ENCODE data around the gene AASDHPPT.
"Not testable (repeated sequence)": the region's sequence is repeated elsewhere in the genome, so short reads cannot be mapped to it uniquely, and the experiment has no call there.

Gene AASDHPPT

GRCh38 chr11:106077609-106078455 lies at the start of gene AASDHPPT:
TSS of gene AASDHPPT (plus strand) at chr11:106077662. CDS start at chr11:106077711, 49 bp downstream.
- DNase-seq, result peak; percentile 72

GRCh38 chr11:106030609-106031008 lies 46.9 kb upstream of the AASDHPPT start:
- DNase-seq, result no peak

- DNase-seq, result no peak
Measured at GRCh38 chr11:106031202-106031810, 46.2 kb upstream of the AASDHPPT start.

- DNase-seq, result no peak
Measured at GRCh38 chr11:106031936-106032335, 45.5 kb upstream of the AASDHPPT start.

- DNase-seq, result no peak
Measured at GRCh38 chr11:106032861-106033260, 44.6 kb upstream of the AASDHPPT start.

- DNase-seq, result no peak
Measured at GRCh38 chr11:106043540-106043939, 33.9 kb upstream of the AASDHPPT start.

GRCh38 chr11:106047631-106048030 lies 29.8 kb upstream of the AASDHPPT start:
- no peak for DNase-seq

GRCh38 chr11:106049727-106050476 lies 27.6 kb upstream of the AASDHPPT start:
- DNase-seq, result no peak

- no peak for DNase-seq
Measured at GRCh38 chr11:106051103-106051502, 26.4 kb upstream of the AASDHPPT start.

- not testable (repeated sequence) for DNase-seq
Measured at GRCh38 chr11:106058377-106058776, 19.1 kb upstream of the AASDHPPT start.

- DNase-seq, result no peak
Measured at GRCh38 chr11:106059617-106060016, 17.8 kb upstream of the AASDHPPT start.

- no peak for DNase-seq
Measured at GRCh38 chr11:106061249-106061784, 16.1 kb upstream of the AASDHPPT start.

- DNase-seq, result no peak
Measured at GRCh38 chr11:106061954-106062949, 15.2 kb upstream of the AASDHPPT start.

- DNase-seq, result no peak
Measured at GRCh38 chr11:106063009-106063408, 14.5 kb upstream of the AASDHPPT start.

- no peak for DNase-seq
Measured at GRCh38 chr11:106070606-106071005, 6.9 kb upstream of the AASDHPPT start.

GRCh38 chr11:106072804-106073203 lies 4.7 kb upstream of the AASDHPPT start:
- no peak for DNase-seq

- peak; percentile 18 for DNase-seq
Measured at GRCh38 chr11:106076171-106076918, 1.1 kb upstream of the AASDHPPT start.

GRCh38 chr11:106076919-106077608 lies 398 bp upstream of the AASDHPPT start, which contains the start of gene KBTBD3:
TSS of gene KBTBD3 (minus strand) at chr11:106077347. CDS start at chr11:106059097, 18,250 bp downstream.
- DNase-seq, result peak; percentile 99

GRCh38 chr11:106082096-106082495 lies 4.6 kb downstream of the AASDHPPT start:
- no peak for DNase-seq

GRCh38 chr11:106086135-106086534 lies 8.7 kb downstream of the AASDHPPT start:
- no peak for DNase-seq
